ENCODE measurements around the gene TIGD4. TPM values are rescaled to one million over a fixed set of nuclear protein-coding genes. Genes with fewer than 3 reads are reported as not detected.
"Not testable (repeated sequence)": the region's sequence is repeated elsewhere in the genome, so short reads cannot be mapped to it uniquely, and the experiment has no call there.

TIGD4 gene
- total RNA-seq, 1 donor from 2014 or later, result 3.9 TPM

- no peak for DNase-seq (ENCODE audit: low spot score)
Observed at GRCh38 chr4:152784490-152785350, 5.2 kb upstream of the TIGD4 start.

- DNase-seq (ENCODE audit: low spot score), result no peak
Observed at GRCh38 chr4:152780267-152780778, 793 bp upstream of the TIGD4 start.

GRCh38 chr4:152778656-152779512, 646 bp downstream of the TIGD4 start:
- DNase-seq (ENCODE audit: low spot score), result peak; percentile 41

GRCh38 chr4:152777488-152777887, 2.0 kb downstream of the TIGD4 start:
- DNase-seq (ENCODE audit: low spot score), result no peak

GRCh38 chr4:152776352-152776751, 3.2 kb downstream of the TIGD4 start:
- DNase-seq (ENCODE audit: low spot score), result peak; percentile 84

GRCh38 chr4:152773953-152774352, 5.6 kb downstream of the TIGD4 start:
- no peak for DNase-seq (ENCODE audit: low spot score)

- DNase-seq (ENCODE audit: low spot score), result no peak
Observed at GRCh38 chr4:152773339-152773738, 6.2 kb downstream of the TIGD4 start.

GRCh38 chr4:152771741-152772533, 7.6 kb downstream of the TIGD4 start:
- DNase-seq (ENCODE audit: low spot score), result no peak

- not testable (repeated sequence) for DNase-seq (ENCODE audit: low spot score)
Observed at GRCh38 chr4:152765069-152765737, 14.3 kb downstream of the TIGD4 start.

GRCh38 chr4:152763796-152764195, 15.7 kb downstream of the TIGD4 start:
- no peak for DNase-seq (ENCODE audit: low spot score)

GRCh38 chr4:152748619-152749018, 30.9 kb downstream of the TIGD4 start:
- no peak for DNase-seq (ENCODE audit: low spot score)

- no peak for DNase-seq (ENCODE audit: low spot score)
Observed at GRCh38 chr4:152747444-152747843, 32.1 kb downstream of the TIGD4 start.

- no peak for DNase-seq (ENCODE audit: low spot score)
Observed at GRCh38 chr4:152738827-152739226, 40.7 kb downstream of the TIGD4 start.

- DNase-seq (ENCODE audit: low spot score), result no peak
Observed at GRCh38 chr4:152735906-152736305, 43.6 kb downstream of the TIGD4 start.

GRCh38 chr4:152735396-152735859, 44.1 kb downstream of the TIGD4 start:
- DNase-seq (ENCODE audit: low spot score), result peak; percentile 42

- no peak for DNase-seq (ENCODE audit: low spot score)
Observed at GRCh38 chr4:152734699-152735050, 44.9 kb downstream of the TIGD4 start.

GRCh38 chr4:152734015-152734698, 45.4 kb downstream of the TIGD4 start:
- DNase-seq (ENCODE audit: low spot score), result no peak

- no peak for DNase-seq (ENCODE audit: low spot score)
Observed at GRCh38 chr4:152731997-152732396, 47.5 kb downstream of the TIGD4 start.

- no peak for DNase-seq (ENCODE audit: low spot score)
Observed at GRCh38 chr4:152729466-152729865, 50.1 kb downstream of the TIGD4 start.

GRCh38 chr4:152728343-152728742, 51.2 kb downstream of the TIGD4 start:
- DNase-seq (ENCODE audit: low spot score), result no peak
